GM19025 (cell line): Measurements from ENCODE around the gene NUP188.
"Not testable (repeated sequence)": the region's sequence is repeated elsewhere in the genome, so short reads cannot be mapped to it uniquely, and the experiment has no call there.

Source experiments
- ATAC-seq: cut with Tn5 transposase; IDR thresholded peaks from one replicate; pipeline ENCODE4 v1.9.1; 2021; ENCODE audit warnings: mild to moderate bottlenecking, low read depth, moderate library complexity; ENCODE audit not compliant: unreplicated experiment

NUP188 gene

DNA sequence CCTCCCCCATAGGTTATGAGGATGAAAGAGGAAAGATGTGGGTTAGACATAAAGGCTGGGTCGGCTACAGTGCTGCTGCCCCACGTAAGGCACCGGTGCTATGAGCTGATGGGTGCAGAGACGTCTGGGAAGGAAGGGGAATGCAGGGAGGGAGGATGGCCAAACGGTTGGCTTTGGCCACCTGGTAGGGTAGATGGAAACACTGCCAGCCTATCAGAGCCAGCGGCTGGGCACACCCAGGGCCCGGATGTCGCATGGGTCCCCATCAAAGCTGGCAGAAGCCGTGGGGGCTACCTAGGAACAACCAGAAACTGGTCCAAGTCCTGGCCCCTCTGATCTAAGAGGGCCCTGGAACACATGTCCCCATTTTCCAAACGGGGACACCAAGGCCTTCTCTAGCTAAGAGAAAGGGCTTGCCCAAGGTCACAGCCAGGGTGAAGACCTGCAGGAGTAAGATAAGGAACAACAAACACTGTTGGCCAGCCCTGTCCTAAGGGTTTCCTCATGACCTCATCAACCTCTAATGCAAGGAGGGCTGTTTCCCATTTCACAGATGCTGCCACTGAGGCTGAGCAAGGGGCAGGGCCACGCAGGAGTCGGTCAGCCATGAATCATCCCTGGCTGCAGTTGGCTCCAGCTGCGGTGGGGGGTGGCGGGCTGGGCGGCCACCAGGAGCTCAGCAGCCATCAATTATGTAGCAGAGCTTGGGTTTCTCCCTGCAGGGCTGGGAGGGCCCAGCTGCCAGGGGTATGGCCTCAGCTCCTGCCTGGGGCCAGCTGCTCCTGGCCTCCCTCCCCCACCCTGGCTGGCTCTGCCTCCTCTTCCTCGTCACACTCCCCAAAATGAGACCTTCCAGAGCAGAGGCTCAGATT, 75.8 kb downstream of the NUP188 start:
- no peak for ATAC-seq

DNA sequence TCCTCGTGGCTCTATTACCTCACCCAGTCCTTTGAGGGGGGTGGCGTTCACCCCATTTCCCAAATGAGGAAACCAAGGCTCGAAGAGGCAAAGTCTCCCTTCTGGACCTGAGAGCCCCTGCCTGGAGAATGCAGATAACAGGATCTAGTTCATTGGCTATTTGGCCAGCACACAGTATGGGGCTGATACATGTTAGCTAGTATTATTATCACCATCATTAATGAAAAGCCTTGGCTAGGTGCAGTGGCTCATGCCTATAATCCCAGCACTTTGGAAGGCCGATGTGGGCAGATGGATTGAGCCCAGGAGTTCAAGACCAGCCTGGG, 76.4 kb downstream of the NUP188 start:
- no peak for ATAC-seq

DNA sequence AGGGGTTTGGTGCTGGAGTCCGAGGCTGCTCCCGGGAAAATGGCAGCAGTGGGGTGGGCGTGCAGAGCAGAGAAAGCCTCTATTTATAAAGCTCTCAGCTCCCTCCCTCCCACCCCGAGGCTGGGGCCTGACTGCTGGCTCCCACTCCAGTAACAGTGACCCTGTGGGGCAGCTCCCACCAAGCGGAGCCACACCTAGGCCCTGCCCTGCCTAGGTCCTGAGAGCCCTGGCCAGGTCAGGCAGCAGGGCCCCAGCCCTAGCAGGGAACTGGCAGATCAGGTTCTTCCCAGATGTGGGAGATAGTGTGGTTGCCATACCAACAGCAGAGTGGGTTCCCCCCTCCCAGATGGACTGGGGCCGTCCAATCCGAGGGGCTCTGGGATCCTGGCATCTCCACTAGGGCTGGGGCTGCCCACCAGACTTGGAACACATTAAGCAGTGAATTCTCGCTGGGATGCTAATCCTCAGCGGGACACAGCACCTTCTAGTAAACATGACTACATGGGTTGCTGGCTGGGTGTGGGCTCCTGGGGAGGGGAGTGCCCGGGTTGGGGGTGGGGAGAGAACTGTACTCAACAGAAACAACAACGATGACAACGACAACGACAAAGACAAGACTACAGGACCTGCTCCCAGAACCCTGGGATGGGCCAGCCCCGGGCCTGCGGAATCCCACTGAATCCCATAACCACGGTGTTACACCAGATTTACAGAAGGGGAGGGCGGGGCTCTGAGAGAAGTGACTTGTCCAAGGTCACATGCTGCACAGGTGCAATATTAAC, 79.1 kb downstream of the NUP188 start:
- ATAC-seq: no peak

DNA sequence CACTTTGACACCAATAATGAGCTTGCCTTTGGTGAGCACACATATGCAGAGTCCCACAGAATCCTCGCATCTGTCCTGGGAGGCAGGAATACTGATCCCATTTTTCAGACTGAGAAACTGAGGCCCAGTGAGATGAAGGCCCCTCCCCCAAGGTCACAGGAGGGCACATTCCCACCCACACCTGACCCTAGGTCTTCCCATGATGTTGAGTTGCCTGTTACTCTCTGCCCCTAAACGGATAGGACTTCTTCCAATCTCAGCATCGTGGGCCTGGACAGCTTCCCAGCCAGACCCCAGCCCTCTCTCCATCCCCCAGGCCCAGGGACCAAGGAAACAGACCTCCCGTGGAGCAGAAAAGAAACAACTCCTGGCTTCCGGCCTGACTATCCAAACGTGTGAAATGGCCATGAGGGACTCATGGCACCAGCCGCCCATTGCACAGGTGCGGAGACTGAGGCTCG, 79.8 kb downstream of the NUP188 start:
- ATAC-seq: no peak

DNA sequence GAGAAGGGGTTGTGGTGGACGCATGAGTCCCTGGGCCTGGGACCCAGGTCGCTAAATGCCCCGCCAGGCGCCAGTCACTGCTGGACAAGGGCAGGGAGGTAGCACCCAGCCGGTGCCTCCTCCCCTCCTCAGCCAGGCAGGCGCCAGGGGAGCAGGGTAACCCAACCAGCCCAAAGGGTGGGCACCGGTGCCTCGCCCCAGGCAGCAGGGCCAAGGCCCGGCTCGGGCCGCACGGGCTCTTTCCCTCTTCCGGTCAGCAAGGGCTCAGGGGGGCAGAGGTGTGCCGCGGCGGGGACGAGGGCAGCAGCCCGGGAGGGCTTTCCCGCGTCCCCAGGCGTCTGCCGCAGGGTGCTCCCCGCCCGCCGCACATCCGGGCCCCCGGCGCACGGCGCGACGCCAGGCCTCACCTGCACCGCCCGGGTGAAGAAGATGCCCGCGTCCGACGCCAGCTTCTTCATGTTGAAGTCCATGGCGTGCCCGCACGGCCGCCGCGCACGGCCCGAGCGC, 80.2 kb downstream of the NUP188 start:
- peak; percentile 37 for ATAC-seq

DNA sequence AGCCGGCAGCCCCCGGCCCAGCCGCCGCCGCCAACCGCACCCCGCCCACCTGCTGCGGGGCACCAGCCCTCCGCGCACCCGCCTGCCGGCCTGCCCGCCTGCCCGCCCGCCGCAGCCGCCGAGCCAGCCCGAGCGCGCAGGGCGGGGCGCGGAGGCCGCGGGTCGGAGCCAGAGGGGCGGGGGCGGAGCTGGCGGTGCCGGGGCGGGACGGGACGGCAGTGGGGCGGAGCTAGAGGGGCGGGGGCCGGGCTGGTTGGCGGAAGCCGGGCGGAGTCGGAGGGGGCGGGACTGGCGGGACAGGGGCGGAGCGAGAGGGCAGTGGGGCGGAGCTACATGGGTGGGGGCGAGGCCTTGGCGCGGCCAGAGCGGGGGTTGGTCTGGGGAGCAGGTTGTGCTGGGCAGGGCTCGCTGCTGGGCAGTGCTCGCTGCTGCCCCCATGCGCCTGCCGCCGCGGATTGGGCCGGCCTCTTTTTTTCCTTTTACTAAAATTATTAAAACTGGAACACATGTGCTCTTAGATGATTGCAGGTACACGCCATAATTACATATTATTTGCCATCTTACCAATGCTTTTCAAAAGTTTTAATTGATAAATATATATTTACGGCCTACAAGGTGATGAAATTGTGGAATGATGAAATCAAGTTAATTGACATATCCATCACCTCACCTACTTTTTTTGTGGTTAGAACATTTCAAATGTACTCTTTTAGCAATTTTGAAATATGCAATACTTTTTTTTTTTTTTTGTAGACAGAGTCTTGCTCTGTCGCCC, 80.9 kb downstream of the NUP188 start, which contains the start of gene SH3GLB2:
TSS of gene SH3GLB2 (minus strand) at position 140 of the 775 bp plus-strand sequence. CDS start 177 bp downstream, outside the sequence.
- peak; percentile 71 for ATAC-seq

DNA sequence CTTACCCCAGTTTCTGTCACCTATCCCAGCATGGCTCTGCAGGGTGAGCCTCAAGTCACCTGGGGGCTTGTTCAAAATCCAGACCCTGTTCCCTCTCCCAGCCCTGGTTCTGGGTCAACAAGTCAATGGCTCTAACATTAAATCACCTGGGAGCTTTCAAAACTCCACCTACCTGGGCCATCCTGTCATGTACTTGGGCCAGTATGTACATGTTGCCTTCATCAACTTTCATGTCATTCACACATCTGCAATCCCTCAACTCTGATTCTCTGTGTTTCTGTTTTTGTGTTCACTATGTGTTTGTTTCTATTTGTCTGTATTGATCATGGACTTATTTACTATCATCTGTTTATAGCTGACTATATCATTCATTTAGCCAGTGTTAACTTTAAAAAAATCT, 82.7 kb downstream of the NUP188 start:
- no peak for ATAC-seq

DNA sequence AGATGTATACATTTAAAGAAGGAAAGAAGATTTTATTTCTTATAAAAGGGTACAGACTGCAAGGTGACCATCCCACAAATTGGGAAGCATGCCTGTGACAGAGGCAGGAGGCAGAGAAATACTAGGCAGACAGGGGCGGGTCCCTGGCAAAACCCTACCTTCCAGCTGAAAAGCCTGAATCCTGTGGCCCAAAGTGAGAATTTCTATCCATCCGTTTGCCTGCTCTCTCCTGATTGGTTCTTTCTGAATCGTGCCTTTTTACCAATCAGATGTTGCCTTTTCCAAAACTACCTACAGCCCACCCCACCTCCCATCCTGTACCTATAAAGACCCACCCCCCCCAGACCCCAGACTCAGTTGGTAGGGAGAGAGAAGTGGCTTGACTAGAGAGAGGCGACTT, 84.0 kb downstream of the NUP188 start:
- ATAC-seq: no peak

DNA sequence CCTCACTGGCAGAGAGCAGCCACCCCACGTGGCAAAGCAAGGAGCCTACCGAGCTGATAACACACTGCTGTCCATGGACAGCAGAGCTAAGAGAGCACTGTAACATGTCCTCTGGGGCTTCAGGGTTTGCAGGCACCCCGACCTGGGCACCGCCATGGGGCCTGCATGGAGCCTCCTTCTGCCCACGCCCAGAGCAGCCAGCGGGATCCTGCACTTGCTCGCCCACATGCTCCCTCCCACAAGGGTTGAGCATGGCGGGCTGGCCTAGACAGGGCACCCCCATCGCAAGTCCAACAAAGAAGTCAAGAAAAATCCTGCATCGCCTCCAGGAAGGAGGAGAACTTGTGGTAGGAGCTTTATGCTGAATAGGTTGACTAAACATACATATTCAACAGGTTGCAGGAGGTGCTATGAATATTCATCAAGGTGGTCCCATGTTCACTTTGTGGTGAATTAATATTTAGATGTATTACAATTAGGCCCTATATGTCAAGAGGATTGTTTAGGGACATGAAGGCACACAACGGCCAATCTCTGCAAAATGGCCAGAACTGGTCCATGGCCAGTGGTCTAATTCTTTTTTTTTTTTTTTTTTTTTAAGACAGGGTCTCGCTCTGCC, 85.2 kb downstream of the NUP188 start:
- ATAC-seq: no peak

DNA sequence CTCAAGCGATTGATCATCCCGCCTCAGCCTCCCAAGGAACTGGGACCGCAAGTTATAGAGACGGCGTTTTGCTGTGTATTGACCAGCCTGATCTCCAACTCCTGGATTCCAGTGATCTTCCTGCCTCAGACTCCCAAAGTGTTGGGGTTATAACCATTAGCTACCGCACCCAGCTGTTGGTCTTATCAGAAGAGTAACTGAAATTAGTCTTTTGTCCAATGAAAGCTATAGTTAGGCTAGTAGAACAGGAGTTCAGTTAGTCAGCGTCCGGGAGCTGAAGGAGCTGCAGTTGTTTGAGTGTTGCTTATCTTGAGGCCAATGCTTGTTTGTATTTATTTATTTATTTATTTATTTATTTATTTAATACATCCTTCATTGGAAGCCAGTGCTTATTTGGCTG, 85.7 kb downstream of the NUP188 start:
- ATAC-seq: no peak

DNA sequence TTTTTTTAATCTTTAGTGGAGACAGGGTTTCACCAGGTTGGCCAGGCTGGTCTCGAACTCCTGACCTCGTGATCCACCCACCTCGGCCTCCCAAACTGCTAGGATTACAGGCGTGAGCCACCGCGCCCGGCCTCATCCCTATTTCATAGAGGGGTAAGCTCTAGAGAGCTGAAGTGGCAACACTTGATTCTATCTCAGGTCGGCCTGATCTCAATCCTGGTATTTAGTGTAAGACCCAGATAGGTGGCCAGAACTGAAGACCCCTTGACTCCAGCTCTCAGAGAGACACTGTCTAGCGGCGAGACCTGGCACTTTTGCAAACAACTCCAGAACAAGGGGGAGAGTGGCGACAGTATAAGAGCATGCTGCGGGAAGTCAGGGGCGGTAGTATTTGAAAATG, 88.3 kb downstream of the NUP188 start:
- not testable (repeated sequence) for ATAC-seq

DNA sequence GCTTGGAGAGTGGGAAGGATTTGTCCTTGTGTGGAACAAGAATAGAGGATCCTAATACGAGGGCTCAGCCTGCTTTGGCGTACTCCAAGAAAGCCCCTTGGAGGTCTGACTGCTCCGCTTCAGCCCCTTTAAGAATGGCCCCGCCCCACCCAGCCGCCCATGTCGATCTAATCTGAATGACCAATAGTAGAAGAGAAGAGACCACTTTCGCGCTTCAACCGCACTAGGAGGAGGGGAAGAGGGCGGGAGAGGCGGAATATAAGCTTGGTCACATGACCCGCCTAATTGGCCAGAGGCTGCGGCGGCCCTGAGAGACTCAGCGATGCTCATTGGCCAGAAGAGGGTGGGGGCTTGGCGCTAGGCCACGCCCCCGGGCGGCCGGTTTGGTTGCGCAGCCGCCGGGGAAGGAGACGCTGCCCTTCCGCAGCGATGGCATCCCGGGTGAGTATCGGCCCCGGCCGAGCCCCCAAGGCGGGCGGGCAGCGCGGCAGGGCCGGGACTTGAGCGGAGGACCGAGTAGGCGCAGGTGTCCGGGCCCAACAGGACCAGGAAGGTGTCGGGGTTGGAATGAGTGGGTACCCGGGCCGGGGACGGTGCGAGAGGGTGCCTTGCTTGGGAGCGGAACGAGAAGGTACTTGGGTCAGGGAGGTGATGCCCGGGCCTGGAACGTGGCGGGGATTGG, 88.9 kb downstream of the NUP188 start, which contains the start of gene MIGA2:
TSS of gene MIGA2 (plus strand) at position 386 of the 682 bp plus-strand sequence. CDS start 3,969 bp downstream, outside the sequence.
- peak; percentile 98 for ATAC-seq

DNA sequence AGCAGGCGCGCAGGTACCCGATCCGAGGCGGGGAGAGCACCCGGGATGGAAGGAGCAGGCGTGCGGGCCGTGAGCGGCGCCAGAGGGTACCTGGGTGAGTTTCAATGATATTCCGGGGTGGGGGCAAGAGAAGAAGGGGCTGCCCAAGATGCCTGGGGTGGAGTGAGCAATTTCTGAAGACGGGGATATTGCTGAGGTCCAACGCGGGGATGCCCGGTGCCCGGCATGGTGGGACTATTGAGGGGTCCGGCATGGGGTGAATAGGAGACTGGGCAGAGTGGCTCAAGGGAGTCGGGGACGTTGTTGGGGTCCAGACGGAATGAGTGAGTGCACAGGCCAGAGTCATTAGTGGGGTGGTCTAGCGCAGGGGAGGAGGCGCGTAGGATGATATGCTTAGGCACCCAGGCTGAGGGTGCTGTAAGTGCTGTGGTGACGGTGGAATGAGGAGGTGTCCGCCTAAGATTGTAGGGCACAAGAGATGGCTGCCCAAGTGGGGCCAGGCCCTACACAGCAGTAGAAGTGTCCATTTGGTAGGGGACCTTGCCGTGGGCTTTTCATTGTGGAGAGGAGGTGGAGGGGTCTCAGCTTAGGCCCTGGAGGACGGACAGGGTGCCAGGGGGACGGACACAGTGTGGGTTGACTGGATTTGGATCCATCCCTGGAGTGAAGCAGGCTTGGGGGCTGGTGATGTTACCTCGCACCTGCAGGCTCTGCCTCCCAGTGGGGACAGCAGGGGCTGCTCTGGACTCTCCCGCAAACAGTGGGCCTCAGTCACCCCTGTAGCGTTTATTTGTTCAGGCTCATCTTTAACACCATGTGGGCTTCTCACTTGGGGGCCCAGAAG, 89.6 kb downstream of the NUP188 start:
- no peak for ATAC-seq

DNA sequence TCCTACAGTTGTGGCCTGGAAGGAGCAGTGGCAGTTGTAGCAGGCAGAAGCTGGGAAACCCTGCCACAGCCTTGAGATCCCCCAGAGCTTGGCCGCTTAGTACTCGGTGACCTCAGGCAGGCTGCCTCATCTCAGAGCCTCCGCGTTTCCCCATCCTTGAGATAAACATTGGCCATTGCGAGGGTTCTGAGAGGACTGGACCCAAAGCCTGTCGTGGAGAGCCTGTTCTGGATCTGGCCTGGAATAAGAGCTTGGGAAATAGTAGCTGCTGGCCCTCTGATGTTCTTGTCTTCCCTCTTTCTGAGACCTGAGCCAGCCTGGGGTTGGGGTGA, 90.2 kb downstream of the NUP188 start:
- ATAC-seq: no peak

DNA sequence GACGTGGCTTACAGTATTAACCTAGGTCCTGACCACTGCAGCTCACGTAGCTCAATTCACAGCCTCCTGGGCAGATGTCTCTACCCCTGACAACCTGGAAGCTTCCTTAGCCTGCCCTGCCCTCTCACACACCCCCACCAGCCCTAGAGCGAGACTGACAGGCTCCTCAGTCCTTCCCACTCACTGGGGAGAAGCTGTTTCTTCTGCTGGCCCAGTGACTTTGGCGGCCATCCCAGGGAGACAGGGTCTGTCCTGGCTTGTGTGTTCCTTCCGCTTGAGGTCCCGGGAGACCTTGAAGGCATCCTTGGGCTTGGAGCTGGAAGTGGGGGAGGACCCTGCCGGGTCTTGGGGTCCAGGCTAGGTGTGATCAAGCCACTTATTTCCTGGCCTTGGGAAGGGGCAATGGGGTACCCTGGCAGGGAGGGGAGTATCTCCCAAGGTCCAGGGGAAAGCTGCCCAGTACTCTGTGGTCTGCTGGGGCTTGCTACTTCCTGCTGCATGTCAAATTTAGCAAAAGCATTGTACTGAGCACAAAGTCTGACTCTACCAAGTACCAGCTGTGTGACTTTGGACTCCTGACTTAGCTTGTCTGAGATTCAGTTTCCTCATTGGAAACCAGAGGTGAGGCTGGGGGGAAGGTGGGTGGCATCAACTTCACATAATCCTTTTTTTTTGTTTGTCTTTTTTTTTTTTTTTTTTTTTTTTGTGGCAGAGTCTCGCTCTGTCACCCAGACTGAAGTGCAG, 90.8 kb downstream of the NUP188 start:
- ATAC-seq: no peak

DNA sequence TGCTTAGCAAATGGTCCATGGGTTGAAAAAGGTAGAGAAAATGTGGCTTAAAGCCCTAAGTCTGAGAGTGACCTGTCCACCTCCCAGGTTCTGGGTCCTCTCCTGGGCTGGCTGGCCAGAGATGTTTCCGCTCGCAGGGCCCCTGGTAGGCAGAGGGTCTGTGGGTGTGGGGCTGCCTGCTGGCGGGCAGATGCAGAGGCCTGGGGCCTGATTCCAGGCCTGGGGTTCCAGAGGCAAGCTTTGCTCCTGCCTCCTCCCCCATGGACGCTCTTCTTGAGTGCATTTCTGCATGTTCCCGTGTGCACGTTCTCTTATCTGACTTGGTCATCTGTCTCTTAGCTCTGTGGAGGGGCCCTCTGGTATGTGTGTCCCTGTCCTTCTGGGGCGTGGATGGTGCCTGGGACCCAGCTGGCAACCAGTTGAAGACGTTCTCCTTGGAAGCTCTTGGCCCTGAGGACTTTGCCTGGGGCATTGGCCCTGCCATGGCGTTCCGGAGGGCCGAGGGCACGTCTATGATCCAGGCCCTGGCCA, 92.7 kb downstream of the NUP188 start:
- ATAC-seq: no peak

DNA sequence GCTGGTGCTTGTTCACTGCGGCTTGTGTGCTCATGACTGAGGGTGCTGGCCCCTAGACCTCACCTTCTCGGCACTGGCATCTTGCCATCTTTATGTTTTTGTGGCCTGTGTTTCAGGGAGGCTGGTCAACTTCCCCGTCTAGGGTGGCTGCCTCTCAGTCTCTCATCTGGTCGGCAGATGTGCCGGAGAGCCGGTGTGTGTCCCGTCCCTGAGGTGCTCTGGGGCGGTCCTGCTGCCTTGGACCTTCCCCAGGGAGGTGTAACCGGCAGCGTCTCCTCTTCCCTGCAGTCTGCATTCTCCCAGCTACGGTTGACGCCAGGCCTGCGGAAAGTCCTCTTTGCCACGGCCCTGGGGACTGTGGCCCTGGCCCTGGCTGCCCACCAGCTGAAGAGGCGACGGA, 94.5 kb downstream of the NUP188 start:
- ATAC-seq: no peak

DNA sequence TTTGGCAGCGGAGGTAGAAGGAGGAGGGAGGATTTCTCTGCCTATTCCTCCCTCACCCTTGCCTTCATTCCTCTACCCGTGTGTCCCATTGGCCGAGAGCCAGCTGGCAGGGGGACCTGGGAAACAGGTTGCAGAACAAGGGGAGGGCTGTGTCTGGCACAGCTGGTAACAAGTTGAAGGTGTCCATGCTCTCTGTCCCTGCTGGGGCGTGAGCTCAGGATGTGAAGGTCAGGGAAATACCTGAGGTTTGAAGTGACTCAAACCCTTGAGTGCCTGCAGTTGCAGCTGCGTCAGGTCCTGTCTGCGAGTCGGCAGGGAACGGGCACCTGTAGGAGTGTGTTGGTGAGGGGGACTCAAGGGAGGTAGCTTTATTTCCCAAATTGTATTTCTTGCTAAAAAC, 105.1 kb downstream of the NUP188 start:
- ATAC-seq: no peak
